ENCODE measurements around the gene DTNB. TPM values are rescaled to one million over a fixed set of nuclear protein-coding genes. Genes with fewer than 3 reads are reported as not detected.
"Not testable (repeated sequence)": the region's sequence is repeated elsewhere in the genome, so short reads cannot be mapped to it uniquely, and the experiment has no call there.

Gene DTNB
- polyA plus RNA-seq, 1 of the 3 experiments (the other 2 are of a cell fraction) = 15.3 TPM

- Histone ChIP-seq H3K9me2 (no peaks in the 10 kb centered on the region), H4K20me1 (ENCODE audit: insufficient read depth) (no peaks in the 10 kb centered on the region), H3K4me3 (ENCODE audit: low read depth in 2 of 2, low read length in 1 of 2) (no peak overlapping the region), H2AFZ (ENCODE audit: low read depth) (no peak overlapping the region), H3K9me3 (no peaks in the 10 kb centered on the region), H3K27me3 (ENCODE audit: insufficient read depth) (no peaks in the 10 kb centered on the region), H3K27ac (ENCODE audit: low read depth in 2 of 2, low read length in 1 of 2) (no peak overlapping the region), H3K79me2 (ENCODE audit: insufficient read depth) (peaks cover 32% of the 10 kb centered on the region), H3K4me1 (ENCODE audit: control insufficient read depth in 1 of 2, insufficient read depth in 2 of 2, low read depth in 1 of 2, low read length in 1 of 2) (peaks cover 0 to 2% of the 10 kb centered on the region in 2 experiments; a peak in 2 of 4 replicates), H3K9ac (no peak overlapping the region), H3K4me2 (no peak overlapping the region), H3F3A (replicated peaks; ENCODE audit: insufficient read depth) (peaks cover 3% of the 10 kb centered on the region), H3K36me3 (replicated peaks in 1 of 2; ENCODE audit: control insufficient read depth in 1 of 2, insufficient read depth in 2 of 2, low read length in 1 of 2) (no peaks in the 10 kb centered on the region)
- no peak for DNase-seq
- POLR2A ChIA-PET = no interaction called here
- CTCF ChIA-PET = interaction anchor here (0.6 to 3.3 kb wide), 6 partner anchors 34 to 313 kb away, joined by 3 to 25 read pairs (median 6); no protein-coding TSS in a partner anchor
- TF ChIP-seq YY1 (IDR thresholded peaks at IDR 0.05; ENCODE audit: low read depth) (no peak), TAF1 (IDR thresholded peaks at IDR 0.05; ENCODE audit: borderline replicate concordance, low read depth, low read length) (no peak), JUND (IDR thresholded peaks at IDR 0.05) (no peak), POLR2AphosphoS5 (IDR thresholded peaks at IDR 0.05; ENCODE audit: low read depth, low read length) (no peak), RAD21 (IDR thresholded peaks at IDR 0.05; ENCODE audit: low read length) (no peak), ELF1 (IDR thresholded peaks at IDR 0.05) (no peak), MXI1 (IDR thresholded peaks at IDR 0.05; ENCODE audit: low read depth, low read length) (no peak), FOXJ3 (CRISPR knock-in tag; IDR thresholded peaks at IDR 0.05) (no peak), RCOR1 (IDR thresholded peaks at IDR 0.05; ENCODE audit: low read length) (no peak), NFIC (IDR thresholded peaks at IDR 0.05; ENCODE audit: borderline replicate concordance) (no peak), GABPA (IDR thresholded peaks at IDR 0.05; ENCODE audit: low read depth) (no peak)
- TF ChIP-seq, protein P1, sequence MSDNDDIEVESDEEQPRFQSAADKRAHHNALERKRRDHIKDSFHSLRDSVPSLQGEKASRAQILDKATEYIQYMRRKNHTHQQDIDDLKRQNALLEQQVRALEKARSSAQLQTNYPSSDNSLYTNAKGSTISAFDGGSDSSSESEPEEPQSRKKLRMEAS (IDR thresholded peaks at IDR 0.05; ENCODE audit: low read depth) = no peak
- TF ChIP-seq, protein P2, sequence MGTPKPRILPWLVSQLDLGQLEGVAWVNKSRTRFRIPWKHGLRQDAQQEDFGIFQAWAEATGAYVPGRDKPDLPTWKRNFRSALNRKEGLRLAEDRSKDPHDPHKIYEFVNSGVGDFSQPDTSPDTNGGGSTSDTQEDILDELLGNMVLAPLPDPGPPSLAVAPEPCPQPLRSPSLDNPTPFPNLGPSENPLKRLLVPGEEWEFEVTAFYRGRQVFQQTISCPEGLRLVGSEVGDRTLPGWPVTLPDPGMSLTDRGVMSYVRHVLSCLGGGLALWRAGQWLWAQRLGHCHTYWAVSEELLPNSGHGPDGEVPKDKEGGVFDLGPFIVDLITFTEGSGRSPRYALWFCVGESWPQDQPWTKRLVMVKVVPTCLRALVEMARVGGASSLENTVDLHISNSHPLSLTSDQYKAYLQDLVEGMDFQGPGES (IDR thresholded peaks at IDR 0.05; ENCODE audit: low read depth, low read length) = no peak
- TF ChIP-seq, protein P3, sequence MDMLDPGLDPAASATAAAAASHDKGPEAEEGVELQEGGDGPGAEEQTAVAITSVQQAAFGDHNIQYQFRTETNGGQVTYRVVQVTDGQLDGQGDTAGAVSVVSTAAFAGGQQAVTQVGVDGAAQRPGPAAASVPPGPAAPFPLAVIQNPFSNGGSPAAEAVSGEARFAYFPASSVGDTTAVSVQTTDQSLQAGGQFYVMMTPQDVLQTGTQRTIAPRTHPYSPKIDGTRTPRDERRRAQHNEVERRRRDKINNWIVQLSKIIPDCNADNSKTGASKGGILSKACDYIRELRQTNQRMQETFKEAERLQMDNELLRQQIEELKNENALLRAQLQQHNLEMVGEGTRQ (IDR thresholded peaks at IDR 0.05; ENCODE audit: borderline replicate concordance, low read depth, low read length) = no peak
Measured at GRCh38 chr2:25666218-25666617, 7.2 kb downstream of the DTNB start.

DNA sequence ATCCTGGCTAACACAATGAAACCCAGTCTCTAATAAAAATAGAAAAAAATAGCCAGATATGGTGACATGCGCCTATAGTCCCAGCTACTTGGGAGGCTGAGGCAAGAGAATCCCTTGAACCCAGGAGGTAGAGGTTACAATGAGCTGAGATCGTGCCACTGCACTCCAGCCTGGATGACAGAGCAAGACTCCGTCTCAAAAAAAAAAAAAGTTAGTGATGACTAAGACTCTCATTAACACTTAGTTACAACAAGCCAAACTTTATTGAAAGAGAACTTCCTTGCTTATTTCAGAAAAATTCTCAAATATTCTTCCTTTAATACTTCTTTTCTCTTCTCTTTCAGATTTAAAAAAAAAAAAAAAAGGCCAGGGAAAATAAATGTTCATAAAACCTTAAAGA lies 7.9 kb downstream of the DTNB start:
- WGBS (ENCODE audit: low lambda C conversion rate) = 92% methylated on average over 3 of the region's 3 CpGs
- H3K36me3 ChIP-seq (replicated peaks in 1 of 2; ENCODE audit: control insufficient read depth in 1 of 2, insufficient read depth in 2 of 2, low read length in 1 of 2); H3K27me3 ChIP-seq (ENCODE audit: insufficient read depth); DNase-seq; H3F3A ChIP-seq (replicated peaks; ENCODE audit: insufficient read depth); H3K4me2 ChIP-seq; H3K4me1 ChIP-seq (ENCODE audit: control insufficient read depth in 1 of 2, insufficient read depth in 2 of 2, low read depth in 1 of 2, low read length in 1 of 2); H3K9me3 ChIP-seq; POLR2A ChIA-PET; H3K9ac ChIP-seq; H4K20me1 ChIP-seq (ENCODE audit: insufficient read depth); H3K4me3 ChIP-seq (ENCODE audit: low read depth in 2 of 2, low read length in 1 of 2); H2AFZ ChIP-seq (ENCODE audit: low read depth); H3K27ac ChIP-seq (ENCODE audit: low read depth in 2 of 2, low read length in 1 of 2); H3K9me2 ChIP-seq: not testable (repeated sequence)
- peaks cover 25% of the 10 kb centered on the region; the same call in 1 of the 2 replicates for H3K79me2 ChIP-seq (ENCODE audit: insufficient read depth)
- CTCF ChIA-PET = interaction anchor here (0.6 to 3.3 kb wide), 38 partner anchors 8 to 744 kb away, joined by 3 to 25 read pairs (median 4); partner anchors contain the start of genes DNMT3A and DTNB

Data from SK-N-SH (cell line).